SU-DHL-6 (cell line): ENCODE results near the gene PRRT4.

Source experiments
- H2AFZ ChIP-seq: fragments of 200-600 bp; sonication (generic); 2 replicates; pipeline ENCODE4 v1.6.1; 2014; ENCODE audit warnings: low read depth, mild to moderate bottlenecking, moderate library complexity, mixed read lengths, antibody characterized with exemption, low read length; ENCODE audit not compliant: severe bottlenecking
- H3F3A ChIP-seq: fragments of 200-600 bp; shearing (Covaris generic); 2 replicates; pipeline ENCODE4 v1.6.0; 2016; ENCODE audit warnings: antibody characterized with exemption, mild to moderate bottlenecking; ENCODE audit not compliant: insufficient read depth
- H3K27ac ChIP-seq: fragments of 200-600 bp; sonication (generic); 2 replicates; pipeline ENCODE4 v1.5.1; 2016; ENCODE audit warnings: low read depth, mild to moderate bottlenecking, low read length, moderate library complexity, mixed read lengths
- H3K27me3 ChIP-seq: fragments of 200-600 bp; sonication (generic), shearing (Covaris generic); 2 replicates; pipeline ENCODE4 v1.6.0; 2014; ENCODE audit warnings: mild to moderate bottlenecking, low read length
- H3K36me3 ChIP-seq: fragments of 200-600 bp; sonication (generic); 2 replicates; pipeline ENCODE4 v1.6.1; 2014; ENCODE audit warnings: mild to moderate bottlenecking, low read length, mixed read lengths
- H3K4me2 ChIP-seq: fragments of 300-600, 200-600 bp; shearing (Covaris generic), sonication (generic); 2 replicates; pipeline ENCODE4 v1.6.0; 2014; ENCODE audit warnings: low read length, low read depth, mild to moderate bottlenecking; ENCODE audit not compliant: poor library complexity, severe bottlenecking
- H3K4me3 ChIP-seq: fragments of 200-600 bp; sonication (generic); 2 replicates; pipeline ENCODE4 v1.5.1; 2014; ENCODE audit warnings: antibody characterized with exemption, low read length, mild to moderate bottlenecking, mixed read lengths; ENCODE audit not compliant: insufficient read depth, poor library complexity, severe bottlenecking
- H3K79me2 ChIP-seq: fragments of 200-600 bp; sonication (generic); 2 replicates; pipeline ENCODE4 v1.6.1; 2014; ENCODE audit warnings: mild to moderate bottlenecking, low read length, moderate library complexity; ENCODE audit not compliant: insufficient read depth
- H3K9ac ChIP-seq: fragments of 200-600 bp; sonication (generic); 2 replicates; pipeline ENCODE4 v1.7.0; 2014; ENCODE audit warnings: mild to moderate bottlenecking, low read length
- H3K9me2 ChIP-seq: fragments of 200-600 bp; sonication (generic); replicated peaks from 2 replicates; pipeline ENCODE4 v1.6.1; 2014; ENCODE audit warnings: low read length; ENCODE audit not compliant: insufficient read depth
- H3K9me3 ChIP-seq: fragments of 200-600 bp; sonication (generic); 2 replicates; pipeline ENCODE4 v1.6.1; 2014; ENCODE audit warnings: low read length, mixed read lengths; ENCODE audit not compliant: insufficient read depth
- H4K20me1 ChIP-seq: fragments of 200-600 bp; sonication (generic); 2 replicates; pipeline ENCODE4 v1.6.1; 2014; ENCODE audit warnings: low read depth, mild to moderate bottlenecking, antibody characterized with exemption, low read length, moderate library complexity, mixed read lengths
- CTCF ChIP-seq: fragments of 200-600 bp; sonication (generic); IDR thresholded peaks from one replicate; pipeline ENCODE4 v1.5.1; 2017; ENCODE audit warnings: antibody characterized with exemption, mild to moderate bottlenecking, low read length, moderate library complexity; ENCODE audit not compliant: insufficient read depth, poor library complexity, severe bottlenecking
- EZH2phosphoT487 ChIP-seq: fragments of 200-600 bp; sonication (generic), shearing (Covaris generic); conservative IDR thresholded peaks from 2 replicates; pipeline ENCODE4 v1.6.1; 2018; ENCODE audit warnings: mild to moderate bottlenecking, antibody characterized with exemption, low read length, moderate library complexity, mixed read lengths

PRRT4 gene

GRCh38 chr7:128391805-128392204, 30.3 kb upstream of the PRRT4 start:
- H3K4me2 ChIP-seq: no peak overlapping the region
- H4K20me1 ChIP-seq: no peaks in the 10 kb centered on the region
- H3K79me2 ChIP-seq: no peaks in the 10 kb centered on the region
- H3K9me3 ChIP-seq: no peaks in the 10 kb centered on the region
- no peaks in the 10 kb centered on the region for H3K9me2 ChIP-seq
- no peak overlapping the region for H3K9ac ChIP-seq
- H3K27ac ChIP-seq: no peak overlapping the region
- no peak overlapping the region for H3K4me3 ChIP-seq
- no peaks in the 10 kb centered on the region for H3K27me3 ChIP-seq
- H2AFZ ChIP-seq: no peak overlapping the region
- no peaks in the 10 kb centered on the region for H3K36me3 ChIP-seq
- no peaks in the 10 kb centered on the region for H3F3A ChIP-seq
- no peak for TF ChIP-seq CTCF
- no peak for TF ChIP-seq EZH2phosphoT487

- TF ChIP-seq EZH2phosphoT487 (no peak), CTCF (no peak)
- no peaks in the 10 kb centered on the region for H3F3A ChIP-seq
- H3K79me2 ChIP-seq: no peaks in the 10 kb centered on the region
- H3K9ac ChIP-seq: no peak overlapping the region
- H3K27me3 ChIP-seq: no peaks in the 10 kb centered on the region
- H3K36me3 ChIP-seq: no peaks in the 10 kb centered on the region
- no peak overlapping the region for H3K4me2 ChIP-seq
- H3K27ac ChIP-seq: no peak overlapping the region
- no peaks in the 10 kb centered on the region for H3K9me2 ChIP-seq
- no peak overlapping the region for H2AFZ ChIP-seq
- H3K4me3 ChIP-seq: no peak overlapping the region
- no peaks in the 10 kb centered on the region for H3K9me3 ChIP-seq
- H4K20me1 ChIP-seq: no peaks in the 10 kb centered on the region
These were observed 29.5 kb upstream of the PRRT4 start for GRCh38 chr7:128390871-128391565.

GRCh38 chr7:128389618-128390329, 28.3 kb upstream of the PRRT4 start:
- Histone ChIP-seq H2AFZ (no peak overlapping the region), H3K9me3 (no peaks in the 10 kb centered on the region), H3K27me3 (no peaks in the 10 kb centered on the region), H4K20me1 (no peaks in the 10 kb centered on the region), H3K79me2 (no peaks in the 10 kb centered on the region), H3K4me3 (no peak overlapping the region), H3K27ac (no peak overlapping the region), H3K4me2 (no peak overlapping the region), H3K9me2 (no peaks in the 10 kb centered on the region), H3K36me3 (no peaks in the 10 kb centered on the region), H3F3A (no peaks in the 10 kb centered on the region), H3K9ac (no peak overlapping the region)
- TF ChIP-seq EZH2phosphoT487: no peak
- no peak for TF ChIP-seq CTCF
